CD14-positive monocyte (primary cell): ENCODE results near the gene SERPINB2. TPM values are rescaled to one million over a fixed set of nuclear protein-coding genes. Genes with fewer than 3 reads are reported as not detected.

Experiments used
- DNase-seq, 3 donors: peaks; one replicate each; pipeline ENCODE4 v3.0.0-alpha.2; 2011 to 2022
- H2AFZ ChIP-seq: 2 replicates; pipeline ENCODE4 v1.6.0; 2012; ENCODE audit warnings: mild to moderate bottlenecking, low read depth, low read length, inconsistent platforms; ENCODE audit not compliant: insufficient read depth, poor library complexity, severe bottlenecking
- H3K27ac ChIP-seq, 2 donors: 1 replicate in 1 of 2; 2 replicates in 1 of 2; pipeline ENCODE4 v1.5.1; 2012 to 2013; ENCODE audit warnings: low read length in 2 of 2, control low read depth in 1 of 2, inconsistent platforms in 1 of 2, low read depth in 1 of 2, mild to moderate bottlenecking in 1 of 2
- H3K27me3 ChIP-seq, 2 donors: one replicate each; pipeline versions ENCODE4 v1.6.0 to v1.6.1; 2011 to 2013; ENCODE audit warnings: low read length in 2 of 2; ENCODE audit not compliant: control insufficient read depth in 2 of 2, insufficient read depth in 2 of 2
- H3K36me3 ChIP-seq, 2 donors: replicated peaks in 1 of 2; 1 replicate in 1 of 2; 2 replicates in 1 of 2; pipeline versions ENCODE4 v1.5.1 to v1.6.1; 2012 to 2013; ENCODE audit warnings: low read length in 2 of 2, control low read depth in 1 of 2, inconsistent platforms in 1 of 2, mild to moderate bottlenecking in 1 of 2; ENCODE audit not compliant: insufficient read depth in 2 of 2, control insufficient read depth in 1 of 2
- H3K4me1 ChIP-seq, 2 donors: 1 replicate in 1 of 2; 2 replicates in 1 of 2; pipeline versions ENCODE4 v1.5.1 to v1.6.1; 2012 to 2013; ENCODE audit warnings: low read length in 2 of 2, control low read depth in 1 of 2, inconsistent platforms in 1 of 2, mild to moderate bottlenecking in 1 of 2, moderate library complexity in 1 of 2; ENCODE audit not compliant: insufficient read depth in 2 of 2, control insufficient read depth in 1 of 2
- H3K4me2 ChIP-seq: replicated peaks from 2 replicates; pipeline ENCODE3; 2012; ENCODE audit warnings: low read length, moderate library complexity, mild to moderate bottlenecking; ENCODE audit not compliant: poor library complexity, severe bottlenecking; ENCODE audit errors: extremely low read depth
- H3K4me3 ChIP-seq, 3 experiments: fragments of 200-600 bp in 1 of 3; sonication (generic) in 1 of 3; replicated peaks in 1 of 3; 1 replicate in 2 of 3; 2 replicates in 1 of 3; pipeline ENCODE4 v1.5.1; 2011 to 2013; ENCODE audit warnings: low read length in 3 of 3, mild to moderate bottlenecking in 3 of 3, control low read depth in 2 of 3, low read depth in 2 of 3, inconsistent platforms in 1 of 3, moderate library complexity in 1 of 3
- H3K79me2 ChIP-seq: 2 replicates; pipeline ENCODE4 v1.6.0; 2012; ENCODE audit warnings: mild to moderate bottlenecking, control low read depth, inconsistent platforms, low read length, moderate library complexity; ENCODE audit not compliant: insufficient read depth
- H3K9ac ChIP-seq: 2 replicates; pipeline ENCODE4 v1.6.0; 2017; ENCODE audit warnings: low read length, mild to moderate bottlenecking; ENCODE audit not compliant: insufficient read depth, poor library complexity, severe bottlenecking
- H3K9me3 ChIP-seq, 2 donors: replicated peaks in 1 of 2; 1 replicate in 1 of 2; 2 replicates in 1 of 2; pipeline versions ENCODE4 v1.5.1 to v1.6.1; 2012 to 2013; ENCODE audit warnings: low read length in 2 of 2, control low read depth in 1 of 2; ENCODE audit not compliant: control insufficient read depth in 1 of 2, insufficient read depth in 1 of 2
- H4K20me1 ChIP-seq: 2 replicates; pipeline ENCODE4 v1.6.0; 2012; ENCODE audit warnings: mild to moderate bottlenecking, low read length, control low read depth, moderate library complexity; ENCODE audit not compliant: insufficient read depth
- H3K27ac Mint-ChIP-seq, 7 donors: one replicate each; pipeline ENCODE4 v1.8.0; 2020; ENCODE audit warnings: mild to moderate bottlenecking in 7 of 7, mixed read lengths in 7 of 7, moderate library complexity in 6 of 7, inconsistent platforms in 2 of 7
- H3K27me3 Mint-ChIP-seq, 3 donors: one replicate each; pipeline ENCODE4 v1.8.0; 2021 to 2022; ENCODE audit warnings: low read depth in 3 of 3, mild to moderate bottlenecking in 3 of 3, mixed read lengths in 3 of 3, moderate library complexity in 3 of 3, inconsistent platforms in 1 of 3
- H3K36me3 Mint-ChIP-seq, 2 donors: one replicate each; pipeline ENCODE4 v1.8.0; 2020; ENCODE audit warnings: mixed read lengths in 2 of 2, inconsistent platforms in 1 of 2, mild to moderate bottlenecking in 1 of 2
- H3K4me1 Mint-ChIP-seq: one replicate; pipeline ENCODE4 v1.8.0; 2020; ENCODE audit warnings: mild to moderate bottlenecking, mixed read lengths
- H3K4me3 Mint-ChIP-seq, 2 donors: one replicate each; pipeline ENCODE4 v1.8.0; 2020; ENCODE audit warnings: mild to moderate bottlenecking in 2 of 2, mixed read lengths in 2 of 2, moderate library complexity in 1 of 2
- H3K9me3 Mint-ChIP-seq, 7 donors: one replicate each; pipeline ENCODE4 v1.8.0; 2020 to 2022; ENCODE audit warnings: mixed read lengths in 7 of 7, mild to moderate bottlenecking in 6 of 7, moderate library complexity in 6 of 7, inconsistent platforms in 2 of 7
- CTCF ChIP-seq: fragments of 200-600 bp; IDR thresholded peaks from one replicate; pipeline ENCODE4 v1.8.0; 2022; ENCODE audit warnings: antibody characterized with exemption, mild to moderate bottlenecking
- WGBS: methylation state at CpG from one replicate; pipeline ENCODE4 v1.1.5; 2013; ENCODE audit warnings: missing lambda C conversion rate; ENCODE audit not compliant: insufficient coverage; 5-methylcytosine and 5-hydroxymethylcytosine counted together
- intact Hi-C, 2 donors: fragments of 100-400 bp; cut with micrococcal nuclease; formaldehyde crosslinking; loops; one replicate each; pipeline versions ENCODE4 v1.15.0 to v1.15.1; 2023
- polyA plus RNA-seq, 3 donors: library from polyadenylated mRNA; depleted of rRNA in 1 of 3; unstranded in 2 of 3; stranded (reverse) in 1 of 3; fragments of 300-500 nt in 2 of 3; fragments of >200 nt in 1 of 3; fragmentation: Illumina TruSeq in 2 of 3; gene quantifications; 1 replicate in 2 of 3; 2 replicates in 1 of 3; pipeline ENCODE4 v1.2.3, GENCODE V29; 2012 to 2021

SERPINB2 gene
- polyA plus RNA-seq, 3 donors, result 14.3 to 60.9 (median 19.9) TPM

- no peaks in the 10 kb centered on the region for H3K9me3 Mint-ChIP-seq
- Histone ChIP-seq H3K4me3 (peak overlapping the region in 1 of 3 experiments; percentile 48), H3K79me2 (peaks cover 86% of the 10 kb centered on the region), H3K36me3 (peaks cover 10 to 35% of the 10 kb centered on the region in 2 donors), H4K20me1 (no peaks in the 10 kb centered on the region), H3K4me1 (peaks cover 79 to 82% of the 10 kb centered on the region in 2 donors), H3K27me3 (no peaks in the 10 kb centered on the region), H3K9me3 (no peaks in the 10 kb centered on the region), H3K9ac (peak overlapping the region; percentile 56), H2AFZ (peak overlapping the region; percentile 75), H3K27ac (peak overlapping the region; percentile 53 to 91), H3K4me2 (peak overlapping the region; percentile 50)
- H3K36me3 Mint-ChIP-seq, result peaks cover 28 to 45% of the 10 kb centered on the region in 2 donors
- WGBS, result 0% methylated on average over 3 of the region's 6 CpGs
- H3K27me3 Mint-ChIP-seq, result no peaks in the 10 kb centered on the region
- peak overlapping the region; percentile 80 to 96 (median 96) for H3K27ac Mint-ChIP-seq
- peak overlapping the region; percentile 42 to 74 for H3K4me3 Mint-ChIP-seq
- intact Hi-C loops, result loop anchor here in 1 of 2 donors (5.0 kb wide), 2 partner anchors 38 to 83 kb away; no protein-coding TSS in a partner anchor
- DNase-seq, result peak in 2 of 3 donors; percentile 51 to 57
- no peak for TF ChIP-seq CTCF
- H3K4me1 Mint-ChIP-seq, result peaks cover 92% of the 10 kb centered on the region
Observed at GRCh38 chr18:63894106-63894772, 6.7 kb downstream of the SERPINB2 start.

- peak in 1 of 3 donors; percentile 39 for DNase-seq
- Histone ChIP-seq H3K27me3 (no peaks in the 10 kb centered on the region), H2AFZ (no peak overlapping the region), H3K4me1 (peaks cover 73% of the 10 kb centered on the region in 2 donors), H3K4me3 (peak overlapping the region in 2 of 3 experiments; percentile 4 to 48), H4K20me1 (no peaks in the 10 kb centered on the region), H3K4me2 (peak overlapping the region; percentile 50), H3K27ac (peak overlapping the region in 1 of 2 donors; percentile 91), H3K9me3 (no peaks in the 10 kb centered on the region), H3K9ac (no peak overlapping the region), H3K36me3 (peaks cover 11 to 44% of the 10 kb centered on the region in 2 donors), H3K79me2 (peaks cover 89% of the 10 kb centered on the region)
- no peak for TF ChIP-seq CTCF
- Mint-ChIP-seq H3K36me3 (peaks cover 31 to 52% of the 10 kb centered on the region in 2 donors), H3K27ac (peak overlapping the region; percentile 80 to 96 (median 96)), H3K27me3 (no peaks in the 10 kb centered on the region), H3K4me3 (peak overlapping the region; percentile 7 to 64), H3K9me3 (no peaks in the 10 kb centered on the region), H3K4me1 (peaks cover 88% of the 10 kb centered on the region)
- 0% methylated on average over 2 of the region's 6 CpGs for WGBS
- intact Hi-C loops, result loop anchor here in 1 of 2 donors (5.0 kb wide), 1 partner anchor 37 kb away; no protein-coding TSS in a partner anchor
Observed at GRCh38 chr18:63895190-63895589, 7.7 kb downstream of the SERPINB2 start.
